ENCODE results near the gene SEPTIN12. TPM values are rescaled to one million over a fixed set of nuclear protein-coding genes. Genes with fewer than 3 reads are reported as not detected.
A peak's percentile ranks its signal among the peaks of the same experiment; 100 is the strongest.

SEPTIN12 gene
- total and polyA plus RNA-seq, 2 experiments from 2014 or later: not detected

DNA sequence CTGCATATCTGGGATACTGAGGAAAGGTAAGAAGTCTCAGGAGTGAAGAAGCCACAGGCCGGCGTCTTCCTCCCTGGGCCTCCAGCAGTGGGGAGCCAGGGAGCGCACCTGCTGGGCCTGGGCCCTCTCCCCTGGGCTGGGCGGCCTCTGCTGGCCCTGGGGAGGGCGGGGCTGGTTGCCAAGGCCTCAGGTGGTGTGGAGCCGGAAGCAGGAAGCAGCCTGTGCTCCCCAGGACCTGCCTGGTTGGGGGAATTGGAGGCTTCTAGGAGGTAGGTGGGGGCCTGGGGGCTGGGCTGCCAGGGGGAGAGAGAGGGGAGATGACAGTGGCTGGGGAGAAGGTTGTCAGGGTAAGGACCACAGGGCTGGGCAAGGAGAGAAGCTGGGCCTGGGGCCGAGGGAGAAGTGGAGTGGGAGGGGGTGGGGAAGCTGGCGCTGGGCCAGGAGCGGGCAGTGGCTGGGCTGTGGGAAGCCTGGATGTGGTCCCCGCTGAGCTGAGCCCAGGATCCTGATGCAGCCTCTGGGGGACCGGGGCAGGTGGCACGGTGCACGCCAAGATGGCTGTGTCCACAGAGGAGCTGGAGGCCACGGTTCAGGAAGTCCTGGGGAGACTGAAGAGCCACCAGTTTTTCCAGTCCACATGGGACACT lies 7.2 kb upstream of the SEPTIN12 start, which contains the start of gene SMIM22:
TSS of gene SMIM22 (plus strand) at position 189 of the 647 bp plus-strand sequence. CDS start at position 555, 366 bp downstream.
- H3K9me3 Mint-ChIP-seq: no peaks in the 10 kb centered on the region
- no peaks in the 10 kb centered on the region for H3K27me3 ChIP-seq (ENCODE audit: insufficient read depth)
- no peaks in the 10 kb centered on the region for H3K9me2 ChIP-seq (ENCODE audit: insufficient read depth)
- H3K36me3 Mint-ChIP-seq (ENCODE audit: low read depth): peaks cover 7% of the 10 kb centered on the region; the same call in 2 of the 3 replicates
- no peak within 1 kb of the TSS for H2AFZ ChIP-seq
- peak; percentile 32 for DNase-seq (ENCODE audit: low spot score)
- H3K4me3 ChIP-seq: no peak within 1 kb of the TSS
- H3K79me2 ChIP-seq (replicated peaks; ENCODE audit: insufficient read depth): no peaks in the 10 kb centered on the region
- H3K36me3 ChIP-seq (ENCODE audit: insufficient read depth): peaks cover 3% of the 10 kb centered on the region; the same call in 1 of the 2 replicates
- ATAC-seq: peak; percentile 62
- no peak within 1 kb of the TSS for H3K4me2 ChIP-seq
- no peaks in the 10 kb centered on the region for H4K20me1 ChIP-seq (replicated peaks; ENCODE audit: insufficient read depth)
- H3K4me1 ChIP-seq (ENCODE audit: insufficient read depth): no peaks in the 10 kb centered on the region
- H3K4me1 Mint-ChIP-seq: no peaks in the 10 kb centered on the region; the same call in 2 of the 3 replicates
- H3K27ac Mint-ChIP-seq: no peak within 1 kb of the TSS
- no peaks in the 10 kb centered on the region; the same call in 1 of the 2 replicates for H3F3A ChIP-seq (replicated peaks; ENCODE audit: low read depth)
- peaks cover 3% of the 10 kb centered on the region for H3K27me3 Mint-ChIP-seq (ENCODE audit: insufficient read depth, low read depth, poor library complexity)
- H3K4me3 Mint-ChIP-seq: no peak within 1 kb of the TSS
- TF ChIP-seq CREB1 (CRISPR knock-in tag; IDR thresholded peaks at IDR 0.05; ENCODE audit: low read depth) (no peak), POLR2AphosphoS5 (IDR thresholded peaks at IDR 0.05; ENCODE audit: low read depth) (no peak), ZNF331 (CRISPR knock-in tag; IDR thresholded peaks at IDR 0.05; ENCODE audit: low read depth) (no peak), STAT1 (IDR thresholded peaks at IDR 0.05; ENCODE audit: unreplicated experiment) (no peak), EZH2phosphoT487 (IDR thresholded peaks at IDR 0.05; ENCODE audit: unreplicated experiment) (no peak), JUNB (IDR thresholded peaks at IDR 0.05; ENCODE audit: unreplicated experiment) (no peak), NANOG (IDR thresholded peaks at IDR 0.05; ENCODE audit: borderline replicate concordance) (no peak)
- TF ChIP-seq, protein P1, sequence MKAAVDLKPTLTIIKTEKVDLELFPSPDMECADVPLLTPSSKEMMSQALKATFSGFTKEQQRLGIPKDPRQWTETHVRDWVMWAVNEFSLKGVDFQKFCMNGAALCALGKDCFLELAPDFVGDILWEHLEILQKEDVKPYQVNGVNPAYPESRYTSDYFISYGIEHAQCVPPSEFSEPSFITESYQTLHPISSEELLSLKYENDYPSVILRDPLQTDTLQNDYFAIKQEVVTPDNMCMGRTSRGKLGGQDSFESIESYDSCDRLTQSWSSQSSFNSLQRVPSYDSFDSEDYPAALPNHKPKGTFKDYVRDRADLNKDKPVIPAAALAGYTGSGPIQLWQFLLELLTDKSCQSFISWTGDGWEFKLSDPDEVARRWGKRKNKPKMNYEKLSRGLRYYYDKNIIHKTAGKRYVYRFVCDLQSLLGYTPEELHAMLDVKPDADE (IDR thresholded peaks at IDR 0.05): no peak
- TF ChIP-seq, protein P2, sequence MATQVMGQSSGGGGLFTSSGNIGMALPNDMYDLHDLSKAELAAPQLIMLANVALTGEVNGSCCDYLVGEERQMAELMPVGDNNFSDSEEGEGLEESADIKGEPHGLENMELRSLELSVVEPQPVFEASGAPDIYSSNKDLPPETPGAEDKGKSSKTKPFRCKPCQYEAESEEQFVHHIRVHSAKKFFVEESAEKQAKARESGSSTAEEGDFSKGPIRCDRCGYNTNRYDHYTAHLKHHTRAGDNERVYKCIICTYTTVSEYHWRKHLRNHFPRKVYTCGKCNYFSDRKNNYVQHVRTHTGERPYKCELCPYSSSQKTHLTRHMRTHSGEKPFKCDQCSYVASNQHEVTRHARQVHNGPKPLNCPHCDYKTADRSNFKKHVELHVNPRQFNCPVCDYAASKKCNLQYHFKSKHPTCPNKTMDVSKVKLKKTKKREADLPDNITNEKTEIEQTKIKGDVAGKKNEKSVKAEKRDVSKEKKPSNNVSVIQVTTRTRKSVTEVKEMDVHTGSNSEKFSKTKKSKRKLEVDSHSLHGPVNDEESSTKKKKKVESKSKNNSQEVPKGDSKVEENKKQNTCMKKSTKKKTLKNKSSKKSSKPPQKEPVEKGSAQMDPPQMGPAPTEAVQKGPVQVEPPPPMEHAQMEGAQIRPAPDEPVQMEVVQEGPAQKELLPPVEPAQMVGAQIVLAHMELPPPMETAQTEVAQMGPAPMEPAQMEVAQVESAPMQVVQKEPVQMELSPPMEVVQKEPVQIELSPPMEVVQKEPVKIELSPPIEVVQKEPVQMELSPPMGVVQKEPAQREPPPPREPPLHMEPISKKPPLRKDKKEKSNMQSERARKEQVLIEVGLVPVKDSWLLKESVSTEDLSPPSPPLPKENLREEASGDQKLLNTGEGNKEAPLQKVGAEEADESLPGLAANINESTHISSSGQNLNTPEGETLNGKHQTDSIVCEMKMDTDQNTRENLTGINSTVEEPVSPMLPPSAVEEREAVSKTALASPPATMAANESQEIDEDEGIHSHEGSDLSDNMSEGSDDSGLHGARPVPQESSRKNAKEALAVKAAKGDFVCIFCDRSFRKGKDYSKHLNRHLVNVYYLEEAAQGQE (IDR thresholded peaks at IDR 0.05; ENCODE audit: unreplicated experiment): no peak
- TF ChIP-seq, protein P3, sequence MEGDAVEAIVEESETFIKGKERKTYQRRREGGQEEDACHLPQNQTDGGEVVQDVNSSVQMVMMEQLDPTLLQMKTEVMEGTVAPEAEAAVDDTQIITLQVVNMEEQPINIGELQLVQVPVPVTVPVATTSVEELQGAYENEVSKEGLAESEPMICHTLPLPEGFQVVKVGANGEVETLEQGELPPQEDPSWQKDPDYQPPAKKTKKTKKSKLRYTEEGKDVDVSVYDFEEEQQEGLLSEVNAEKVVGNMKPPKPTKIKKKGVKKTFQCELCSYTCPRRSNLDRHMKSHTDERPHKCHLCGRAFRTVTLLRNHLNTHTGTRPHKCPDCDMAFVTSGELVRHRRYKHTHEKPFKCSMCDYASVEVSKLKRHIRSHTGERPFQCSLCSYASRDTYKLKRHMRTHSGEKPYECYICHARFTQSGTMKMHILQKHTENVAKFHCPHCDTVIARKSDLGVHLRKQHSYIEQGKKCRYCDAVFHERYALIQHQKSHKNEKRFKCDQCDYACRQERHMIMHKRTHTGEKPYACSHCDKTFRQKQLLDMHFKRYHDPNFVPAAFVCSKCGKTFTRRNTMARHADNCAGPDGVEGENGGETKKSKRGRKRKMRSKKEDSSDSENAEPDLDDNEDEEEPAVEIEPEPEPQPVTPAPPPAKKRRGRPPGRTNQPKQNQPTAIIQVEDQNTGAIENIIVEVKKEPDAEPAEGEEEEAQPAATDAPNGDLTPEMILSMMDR (conservative IDR thresholded peaks at IDR 0.05; ENCODE audit: low read depth in 2 of 2): no peak
- TF ChIP-seq, protein P4, sequence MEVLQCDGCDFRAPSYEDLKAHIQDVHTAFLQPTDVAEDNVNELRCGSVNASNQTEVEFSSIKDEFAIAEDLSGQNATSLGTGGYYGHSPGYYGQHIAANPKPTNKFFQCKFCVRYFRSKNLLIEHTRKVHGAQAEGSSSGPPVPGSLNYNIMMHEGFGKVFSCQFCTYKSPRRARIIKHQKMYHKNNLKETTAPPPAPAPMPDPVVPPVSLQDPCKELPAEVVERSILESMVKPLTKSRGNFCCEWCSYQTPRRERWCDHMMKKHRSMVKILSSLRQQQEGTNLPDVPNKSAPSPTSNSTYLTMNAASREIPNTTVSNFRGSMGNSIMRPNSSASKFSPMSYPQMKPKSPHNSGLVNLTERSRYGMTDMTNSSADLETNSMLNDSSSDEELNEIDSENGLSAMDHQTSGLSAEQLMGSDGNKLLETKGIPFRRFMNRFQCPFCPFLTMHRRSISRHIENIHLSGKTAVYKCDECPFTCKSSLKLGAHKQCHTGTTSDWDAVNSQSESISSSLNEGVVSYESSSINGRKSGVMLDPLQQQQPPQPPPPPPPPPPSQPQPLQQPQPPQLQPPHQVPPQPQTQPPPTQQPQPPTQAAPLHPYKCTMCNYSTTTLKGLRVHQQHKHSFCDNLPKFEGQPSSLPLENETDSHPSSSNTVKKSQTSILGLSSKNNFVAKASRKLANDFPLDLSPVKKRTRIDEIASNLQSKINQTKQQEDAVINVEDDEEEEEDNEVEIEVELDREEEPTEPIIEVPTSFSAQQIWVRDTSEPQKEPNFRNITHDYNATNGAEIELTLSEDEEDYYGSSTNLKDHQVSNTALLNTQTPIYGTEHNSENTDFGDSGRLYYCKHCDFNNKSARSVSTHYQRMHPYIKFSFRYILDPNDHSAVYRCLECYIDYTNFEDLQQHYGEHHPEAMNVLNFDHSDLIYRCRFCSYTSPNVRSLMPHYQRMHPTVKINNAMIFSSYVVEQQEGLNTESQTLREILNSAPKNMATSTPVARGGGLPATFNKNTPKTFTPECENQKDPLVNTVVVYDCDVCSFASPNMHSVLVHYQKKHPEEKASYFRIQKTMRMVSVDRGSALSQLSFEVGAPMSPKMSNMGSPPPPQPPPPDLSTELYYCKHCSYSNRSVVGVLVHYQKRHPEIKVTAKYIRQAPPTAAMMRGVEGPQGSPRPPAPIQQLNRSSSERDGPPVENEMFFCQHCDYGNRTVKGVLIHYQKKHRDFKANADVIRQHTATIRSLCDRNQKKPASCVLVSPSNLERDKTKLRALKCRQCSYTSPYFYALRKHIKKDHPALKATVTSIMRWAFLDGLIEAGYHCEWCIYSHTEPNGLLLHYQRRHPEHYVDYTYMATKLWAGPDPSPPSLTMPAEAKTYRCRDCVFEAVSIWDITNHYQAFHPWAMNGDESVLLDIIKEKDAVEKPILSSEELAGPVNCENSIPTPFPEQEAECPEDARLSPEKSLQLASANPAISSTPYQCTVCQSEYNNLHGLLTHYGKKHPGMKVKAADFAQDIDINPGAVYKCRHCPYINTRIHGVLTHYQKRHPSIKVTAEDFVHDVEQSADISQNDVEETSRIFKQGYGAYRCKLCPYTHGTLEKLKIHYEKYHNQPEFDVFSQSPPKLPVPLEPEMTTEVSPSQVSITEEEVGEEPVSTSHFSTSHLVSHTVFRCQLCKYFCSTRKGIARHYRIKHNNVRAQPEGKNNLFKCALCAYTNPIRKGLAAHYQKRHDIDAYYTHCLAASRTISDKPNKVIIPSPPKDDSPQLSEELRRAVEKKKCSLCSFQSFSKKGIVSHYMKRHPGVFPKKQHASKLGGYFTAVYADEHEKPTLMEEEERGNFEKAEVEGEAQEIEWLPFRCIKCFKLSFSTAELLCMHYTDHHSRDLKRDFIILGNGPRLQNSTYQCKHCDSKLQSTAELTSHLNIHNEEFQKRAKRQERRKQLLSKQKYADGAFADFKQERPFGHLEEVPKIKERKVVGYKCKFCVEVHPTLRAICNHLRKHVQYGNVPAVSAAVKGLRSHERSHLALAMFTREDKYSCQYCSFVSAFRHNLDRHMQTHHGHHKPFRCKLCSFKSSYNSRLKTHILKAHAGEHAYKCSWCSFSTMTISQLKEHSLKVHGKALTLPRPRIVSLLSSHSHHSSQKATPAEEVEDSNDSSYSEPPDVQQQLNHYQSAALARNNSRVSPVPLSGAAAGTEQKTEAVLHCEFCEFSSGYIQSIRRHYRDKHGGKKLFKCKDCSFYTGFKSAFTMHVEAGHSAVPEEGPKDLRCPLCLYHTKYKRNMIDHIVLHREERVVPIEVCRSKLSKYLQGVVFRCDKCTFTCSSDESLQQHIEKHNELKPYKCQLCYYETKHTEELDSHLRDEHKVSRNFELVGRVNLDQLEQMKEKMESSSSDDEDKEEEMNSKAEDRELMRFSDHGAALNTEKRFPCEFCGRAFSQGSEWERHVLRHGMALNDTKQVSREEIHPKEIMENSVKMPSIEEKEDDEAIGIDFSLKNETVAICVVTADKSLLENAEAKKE (CRISPR knock-in tag; IDR thresholded peaks at IDR 0.05): no peak
- no peak within 1 kb of the TSS for H3K27ac ChIP-seq (ENCODE audit: low read depth)
